Left hindlimb (tissue), 1 donor: Measurements from ENCODE around the gene ZNF776.
"Not testable (repeated sequence)": the region's sequence is repeated elsewhere in the genome, so short reads cannot be mapped to it uniquely, and the experiment has no call there.

ENCODE experiments used
- DNase-seq: peaks from one replicate; pipeline ENCODE4 v3.0.0-alpha.2; 2018

The ZNF776 gene

GRCh38 chr19:57779220-57779845 lies 32.7 kb downstream of the ZNF776 start:
- DNase-seq = no peak

- DNase-seq = no peak
Measured at GRCh38 chr19:57786286-57786685, 39.7 kb downstream of the ZNF776 start.

GRCh38 chr19:57786906-57787305 lies 40.3 kb downstream of the ZNF776 start:
- no peak for DNase-seq

DNA sequence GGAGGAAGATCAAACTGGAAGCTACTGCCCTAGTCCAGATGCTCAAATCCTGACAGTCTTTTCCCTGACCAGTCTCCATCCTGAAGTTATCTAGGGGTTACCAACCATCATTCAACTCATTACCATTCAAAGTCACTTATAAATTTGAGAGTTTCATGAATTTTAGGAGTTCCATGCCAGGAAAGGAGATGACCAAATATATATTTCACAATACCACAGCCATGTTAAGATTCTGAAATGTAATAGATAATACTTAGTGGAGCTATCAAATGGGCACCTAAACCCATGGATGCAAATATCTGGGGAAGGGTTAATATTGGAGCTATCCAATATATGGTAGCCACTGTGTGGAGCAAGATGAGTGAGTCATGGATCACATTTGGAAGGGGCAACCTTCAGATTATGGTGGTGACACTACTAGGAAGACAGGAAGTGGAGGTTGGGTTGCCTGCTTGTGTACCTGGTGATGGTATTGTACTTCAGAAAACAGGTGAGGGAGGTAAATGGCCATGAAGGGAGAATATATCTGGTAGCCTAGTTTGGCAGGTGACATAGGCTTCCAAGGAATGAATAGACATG lies 41.6 kb downstream of the ZNF776 start:
- no peak for DNase-seq

DNA sequence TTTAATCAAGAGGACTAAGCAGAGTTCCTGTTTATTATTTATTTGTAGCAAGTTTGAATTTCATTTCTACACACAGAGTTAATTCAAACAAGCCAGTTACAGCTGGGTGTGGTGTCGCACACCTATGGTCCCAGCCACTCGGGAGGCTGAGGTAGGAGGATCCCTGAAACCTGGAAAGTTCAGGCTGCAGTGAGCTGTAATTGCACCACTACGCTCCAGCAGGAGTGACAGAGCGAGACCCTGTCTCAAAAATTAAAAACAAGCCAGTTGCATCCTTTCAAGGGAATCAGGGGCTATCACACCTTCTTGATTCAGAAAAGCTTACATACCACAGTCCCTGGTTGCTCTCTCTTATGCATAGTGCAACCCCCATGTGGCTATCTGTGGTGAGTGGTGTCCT lies 42.7 kb downstream of the ZNF776 start:
- no peak for DNase-seq

DNA sequence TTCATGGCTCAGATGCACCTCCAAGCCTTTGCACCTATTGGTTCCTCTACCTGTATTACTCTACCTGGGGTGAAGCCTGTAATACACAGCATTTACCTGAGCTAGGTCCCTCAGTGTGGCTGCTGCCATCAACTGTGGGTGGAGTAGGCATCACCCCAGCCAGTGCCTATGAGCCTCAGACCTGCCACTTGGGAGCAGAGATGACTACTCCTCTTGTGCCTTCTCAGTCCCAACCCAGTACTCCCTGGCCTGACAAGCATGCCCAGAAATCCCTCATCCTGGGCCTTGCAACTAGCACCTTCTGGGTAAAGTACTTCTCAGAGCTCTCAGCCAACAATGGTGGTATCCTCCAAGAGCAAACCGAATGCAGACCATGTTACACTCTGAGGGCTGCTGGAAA lies 50.0 kb downstream of the ZNF776 start:
- not testable (repeated sequence) for DNase-seq

- DNase-seq = no peak
Measured at GRCh38 chr19:57800696-57801095, 54.1 kb downstream of the ZNF776 start.

- no peak for DNase-seq
Measured at GRCh38 chr19:57802269-57802668, 55.7 kb downstream of the ZNF776 start.

DNA sequence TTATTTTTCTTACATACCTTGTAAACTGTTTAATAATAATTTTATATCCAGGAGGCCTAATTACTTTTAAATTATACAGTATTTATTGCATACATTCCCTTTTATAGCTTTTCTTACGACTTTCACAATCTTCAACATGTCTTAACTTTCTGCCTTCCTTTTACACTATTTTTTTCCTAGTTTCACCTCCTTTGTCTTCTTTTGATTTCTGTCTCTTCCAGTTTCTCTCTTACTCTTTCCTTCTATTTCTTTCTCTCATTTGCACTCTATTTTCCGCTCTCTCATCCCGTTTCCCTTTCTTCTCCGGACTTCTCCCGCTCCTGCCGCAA lies 56.6 kb downstream of the ZNF776 start:
- no peak for DNase-seq

DNA sequence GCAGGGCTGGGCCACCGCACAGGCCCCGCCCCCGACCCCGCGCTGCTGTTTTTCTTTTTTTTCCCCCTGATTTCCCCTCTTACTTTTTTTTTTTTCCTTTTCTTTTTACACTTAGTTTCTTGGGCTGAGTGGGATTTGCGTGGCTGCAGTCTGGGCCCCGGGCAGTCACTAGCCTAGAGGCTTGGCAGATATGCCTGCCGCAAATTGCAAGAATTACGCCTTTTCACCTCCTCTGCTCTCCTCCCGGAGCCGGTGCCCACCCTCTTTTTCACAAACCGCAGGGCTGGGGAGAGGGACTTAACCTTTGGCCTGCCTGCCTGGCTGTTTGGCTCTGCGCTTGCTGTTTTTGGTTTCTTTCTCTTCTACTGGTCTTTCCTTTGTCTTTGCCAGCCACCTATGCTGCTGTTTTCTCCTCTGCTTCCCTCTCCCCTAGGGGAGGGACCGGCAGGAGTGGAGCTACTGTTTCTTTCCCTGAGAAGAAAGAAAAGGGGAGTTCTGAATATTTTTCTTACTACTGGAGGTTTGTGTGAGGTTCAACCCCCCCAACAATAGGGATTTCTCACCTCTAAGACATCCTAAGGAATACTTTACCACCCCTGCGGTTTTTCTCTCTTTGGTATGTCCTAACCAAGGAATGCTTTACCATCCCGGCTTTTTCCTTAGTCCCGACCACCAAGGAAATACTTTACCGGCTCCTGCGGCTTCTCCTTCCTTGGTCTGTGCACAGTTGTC lies 57.1 kb downstream of the ZNF776 start:
- peak; percentile 52 for DNase-seq

DNA sequence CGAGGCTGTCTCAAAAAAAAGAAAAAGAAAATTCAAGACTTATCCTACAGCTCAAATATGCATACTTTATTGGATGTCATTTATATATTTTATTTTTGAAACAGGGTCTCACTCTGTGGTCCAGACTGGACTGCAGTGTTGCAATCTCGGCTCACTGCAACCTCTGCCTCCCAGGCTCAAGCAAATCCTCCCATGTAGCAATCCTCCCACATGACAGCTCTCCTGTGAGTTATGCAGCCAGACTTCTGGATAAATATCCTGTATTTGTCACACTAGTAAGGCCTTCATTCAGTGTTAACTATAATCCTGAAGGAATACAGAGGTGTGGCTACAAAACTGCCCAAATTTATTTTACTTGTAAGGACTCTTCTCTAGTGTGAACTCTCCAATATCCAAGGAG lies 60.9 kb downstream of the ZNF776 start:
- no peak for DNase-seq
